ACHN (cell line): ENCODE measurements around the gene ADGRA3.
"Not testable (repeated sequence)": the region's sequence is repeated elsewhere in the genome, so short reads cannot be mapped to it uniquely, and the experiment has no call there.

Source experiments
- DNase-seq: peaks from one replicate; pipeline ENCODE4 v3.0.0-alpha.2; 2015
- in situ Hi-C: cut with HindIII; loops from 2 replicates; pipeline ENCODE4 v1.10.0; 2017; ENCODE audit warnings: low sequenced_read_pairs, low pct_ligation_motif_present, low pct_unique_long_range_greater_than_20kb

ADGRA3 gene

DNA sequence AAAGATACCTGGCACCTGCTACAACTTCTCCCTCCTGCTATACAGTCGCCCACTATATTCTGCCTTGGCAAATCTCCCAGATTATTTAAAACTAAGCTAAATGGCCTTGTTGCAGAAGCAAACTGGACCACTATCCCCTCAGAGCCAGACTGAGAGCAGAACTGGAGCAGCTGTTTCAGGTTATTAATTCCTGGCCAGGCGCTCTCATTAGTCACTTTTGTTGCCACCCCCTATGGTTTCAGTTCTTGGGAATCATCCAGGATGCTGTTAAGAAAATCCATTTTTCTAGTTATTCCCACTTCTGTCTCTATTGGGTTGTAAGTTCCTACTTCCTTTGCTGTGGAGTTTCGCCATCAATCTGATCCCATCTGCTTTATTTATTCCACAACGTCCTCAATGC, 30.1 kb downstream of the ADGRA3 start:
- DNase-seq = no peak
- in situ Hi-C loops = no loop called here

GRCh38 chr4:22483551-22483981, 32.3 kb downstream of the ADGRA3 start:
- in situ Hi-C loops = no loop called here
- no peak for DNase-seq

DNA sequence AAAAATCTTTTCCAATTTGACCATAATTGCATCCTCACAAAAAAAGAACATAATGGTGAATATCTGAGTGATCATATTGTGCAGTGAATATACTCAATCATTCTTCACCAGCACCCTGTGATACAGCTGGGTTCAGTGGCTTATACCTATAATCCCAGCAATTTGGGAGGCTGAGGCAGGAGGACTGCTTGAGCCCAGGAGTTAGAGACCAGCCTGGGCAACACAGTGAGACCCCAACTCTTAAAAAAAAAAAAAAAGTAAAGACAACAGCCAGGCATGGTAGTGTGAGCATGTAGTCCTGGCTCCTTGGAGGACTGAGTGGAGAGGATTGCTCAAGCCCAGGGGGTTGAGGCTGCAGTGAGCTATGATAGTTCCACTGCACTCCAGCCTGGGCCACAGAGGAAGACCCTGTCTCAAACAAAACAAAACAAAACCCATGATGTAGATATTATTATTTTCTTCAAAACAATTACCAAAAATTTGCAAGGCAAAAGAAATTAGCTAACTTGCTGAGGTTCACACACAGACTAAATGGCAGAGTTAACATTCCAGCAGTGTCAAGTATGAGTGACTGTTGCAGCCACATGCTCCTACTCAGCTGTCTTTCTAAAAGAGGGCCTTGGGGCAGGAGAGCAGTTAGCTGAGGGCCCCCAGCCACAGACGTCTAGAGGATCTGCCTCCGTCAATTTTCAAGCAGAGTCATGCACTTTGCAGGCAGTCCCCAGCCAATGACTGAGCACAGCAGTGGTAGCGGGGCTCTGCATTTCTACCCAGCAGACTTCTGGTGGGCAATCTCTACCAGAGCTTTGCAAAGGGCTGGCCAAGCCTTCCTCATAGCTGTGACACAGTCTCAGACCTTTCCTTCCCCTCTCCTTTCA, 33.4 kb downstream of the ADGRA3 start:
- in situ Hi-C loops = no loop called here
- DNase-seq = no peak

GRCh38 chr4:22480675-22481327, 35.1 kb downstream of the ADGRA3 start:
- in situ Hi-C loops = no loop called here
- DNase-seq = no peak

DNA sequence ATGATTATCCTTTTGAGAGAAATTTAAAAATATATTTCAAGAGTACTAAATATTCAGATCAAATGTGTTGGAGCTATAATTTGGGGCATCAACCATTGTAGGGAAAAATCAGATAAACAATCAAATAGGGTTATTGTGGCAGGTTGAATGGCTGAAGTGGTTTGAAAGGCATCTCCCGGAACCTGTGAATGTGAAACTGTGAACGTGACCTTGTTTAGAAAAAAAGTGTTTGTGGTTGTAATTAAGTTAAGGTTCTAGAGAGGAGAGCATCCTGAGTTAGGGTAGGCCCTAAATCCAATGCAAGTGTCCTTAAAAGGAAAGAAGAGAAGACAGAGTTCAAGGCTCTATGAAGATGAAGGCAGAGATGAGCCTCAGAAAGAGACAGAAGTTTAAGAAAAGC, 37.4 kb downstream of the ADGRA3 start:
- in situ Hi-C loops = no loop called here
- DNase-seq = no peak

- in situ Hi-C loops = no loop called here
- DNase-seq = no peak
Observed at GRCh38 chr4:22477813-22478182, 38.1 kb downstream of the ADGRA3 start.

DNA sequence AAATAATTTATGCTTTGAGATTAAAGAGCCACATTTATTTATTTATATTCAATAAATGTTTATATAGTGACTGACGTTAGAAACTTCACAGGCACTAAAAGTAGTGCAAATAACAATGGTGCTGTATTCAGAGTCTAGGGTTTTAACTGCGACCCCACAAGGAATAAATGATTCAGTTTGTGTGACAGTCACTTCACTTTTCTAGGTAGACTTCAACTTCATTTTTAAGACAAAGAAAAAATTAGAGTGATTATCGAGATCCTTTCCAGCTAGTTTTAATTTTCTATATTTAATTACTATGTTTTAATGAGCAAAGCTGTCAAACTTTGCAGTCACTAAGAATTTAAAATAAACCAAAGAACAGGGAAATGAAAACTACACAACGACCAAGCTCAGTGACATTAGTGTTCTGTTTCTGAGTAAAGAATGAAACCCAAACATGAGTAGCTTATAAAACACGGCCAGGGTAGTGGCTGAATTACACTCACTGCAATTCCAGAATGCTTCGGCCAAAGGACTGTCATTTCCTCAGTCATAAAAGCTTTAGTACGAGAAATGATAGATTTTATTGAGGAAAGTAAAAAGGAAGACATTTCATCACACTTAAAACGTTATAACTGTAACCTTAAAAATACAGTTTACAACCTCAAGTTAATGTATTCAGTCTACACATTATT, 38.6 kb downstream of the ADGRA3 start:
- no peak for DNase-seq
- in situ Hi-C loops = no loop called here

DNA sequence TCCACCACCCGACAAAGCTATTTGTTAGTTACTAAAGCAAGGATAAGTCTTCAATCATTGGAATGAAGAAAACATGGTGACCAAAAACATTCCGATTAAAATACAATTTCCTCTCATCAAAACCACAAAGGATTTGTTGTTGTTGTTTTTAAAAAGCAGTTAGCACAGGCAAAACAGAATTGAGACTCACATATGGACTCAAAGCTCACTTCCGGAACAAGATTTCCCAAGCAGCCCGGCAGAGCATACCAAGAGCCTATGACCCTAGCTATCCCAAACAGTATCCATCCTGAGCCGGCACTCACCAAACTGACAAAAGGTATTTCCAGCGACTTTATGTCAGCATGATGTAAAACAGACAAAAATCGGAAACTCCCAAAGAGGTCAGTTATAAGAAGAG, 39.9 kb downstream of the ADGRA3 start:
- DNase-seq = no peak
- in situ Hi-C loops = no loop called here

GRCh38 chr4:22475311-22475646, 40.6 kb downstream of the ADGRA3 start:
- in situ Hi-C loops, DNase-seq: not testable (repeated sequence)

DNA sequence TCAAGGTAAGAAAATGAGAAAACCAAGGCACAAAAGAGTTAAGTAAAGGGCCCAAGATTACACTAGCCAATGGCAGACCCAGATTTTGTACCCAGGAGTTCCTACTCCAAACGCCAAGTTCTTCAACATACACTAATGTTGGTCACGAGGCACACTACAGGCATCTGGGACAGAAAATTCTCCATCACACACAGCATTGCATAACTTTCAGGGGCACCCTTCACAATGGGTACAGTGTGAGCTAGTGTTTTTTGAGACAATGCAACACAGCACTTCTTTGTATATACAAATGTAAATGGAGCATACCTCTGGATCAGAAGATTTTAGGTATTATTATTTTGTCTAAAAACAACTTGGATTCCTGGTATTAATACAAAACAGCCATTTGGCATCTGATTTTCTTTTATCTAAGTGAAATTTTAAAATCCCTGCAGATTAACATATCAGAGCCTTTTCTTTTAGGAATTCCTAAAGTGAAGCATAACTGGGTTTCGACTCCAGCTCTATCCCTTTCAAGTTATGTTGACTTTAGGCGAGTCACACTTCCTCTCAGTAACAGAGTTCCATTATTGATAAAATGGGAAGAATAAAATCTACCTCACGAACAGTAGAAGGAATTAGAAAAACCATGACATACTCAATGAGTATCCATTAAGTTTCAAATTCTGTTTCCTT, 41.1 kb downstream of the ADGRA3 start:
- in situ Hi-C loops = no loop called here
- DNase-seq = no peak

GRCh38 chr4:22473268-22473667, 42.6 kb downstream of the ADGRA3 start:
- DNase-seq = no peak

GRCh38 chr4:22471999-22472461, 43.8 kb downstream of the ADGRA3 start:
- in situ Hi-C loops = no loop called here

More at GRCh38 chr4:22473268-22473667, 42.6 kb downstream of the ADGRA3 start:
- in situ Hi-C loops = no loop called here

GRCh38 chr4:22471419-22471818, 44.4 kb downstream of the ADGRA3 start:
- no peak for DNase-seq
- in situ Hi-C loops = no loop called here

More at GRCh38 chr4:22471999-22472461, 43.8 kb downstream of the ADGRA3 start:
- no peak for DNase-seq

DNA sequence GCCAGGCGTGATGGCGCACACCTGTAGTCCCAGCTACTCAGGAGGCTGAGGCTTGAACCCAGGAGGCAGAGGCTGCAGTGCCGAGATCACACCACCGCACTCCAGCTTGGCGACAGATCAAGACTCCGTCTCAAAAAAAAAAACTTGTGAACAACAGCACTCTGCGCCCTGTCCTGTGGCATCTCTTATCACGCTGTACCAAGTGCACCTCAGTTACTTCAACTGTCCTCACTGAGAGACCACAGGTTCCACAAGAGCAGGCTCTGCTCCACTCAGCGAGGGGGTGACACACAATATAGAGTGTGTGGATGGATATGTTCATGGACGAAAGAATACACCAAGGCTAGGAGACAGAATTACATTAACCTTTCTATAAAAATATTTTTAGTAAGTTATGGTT, 49.3 kb downstream of the ADGRA3 start:
- in situ Hi-C loops = no loop called here

GRCh38 chr4:22465996-22466395, 49.9 kb downstream of the ADGRA3 start:
- DNase-seq = no peak
- in situ Hi-C loops = no loop called here

More for the DNA sequence above, 49.3 kb downstream of the ADGRA3 start:
- no peak for DNase-seq

- no peak for DNase-seq
- in situ Hi-C loops = no loop called here
Observed at GRCh38 chr4:22465349-22465748, 50.5 kb downstream of the ADGRA3 start.

DNA sequence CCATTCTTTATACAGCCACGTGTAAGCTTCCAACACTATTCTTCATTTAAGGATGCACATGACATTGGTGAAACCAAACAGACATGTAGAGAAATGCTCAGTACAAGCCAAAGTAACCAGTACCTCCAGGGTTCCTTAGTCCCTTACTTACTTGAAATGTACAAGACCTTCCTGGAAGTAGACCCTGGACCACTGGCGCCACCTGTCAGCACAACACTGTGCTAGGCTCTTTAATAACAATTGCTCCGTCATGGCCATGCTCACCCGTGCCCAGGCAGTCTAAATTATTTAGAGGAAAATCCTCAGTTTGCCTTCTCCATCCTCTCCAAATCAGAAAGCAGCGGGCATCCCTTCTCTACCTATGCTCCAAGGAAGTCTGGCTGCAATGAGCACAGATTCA, 52.7 kb downstream of the ADGRA3 start:
- DNase-seq = no peak
- in situ Hi-C loops = no loop called here

- DNase-seq = no peak
- in situ Hi-C loops = no loop called here
Observed at GRCh38 chr4:22462688-22463087, 53.2 kb downstream of the ADGRA3 start.

DNA sequence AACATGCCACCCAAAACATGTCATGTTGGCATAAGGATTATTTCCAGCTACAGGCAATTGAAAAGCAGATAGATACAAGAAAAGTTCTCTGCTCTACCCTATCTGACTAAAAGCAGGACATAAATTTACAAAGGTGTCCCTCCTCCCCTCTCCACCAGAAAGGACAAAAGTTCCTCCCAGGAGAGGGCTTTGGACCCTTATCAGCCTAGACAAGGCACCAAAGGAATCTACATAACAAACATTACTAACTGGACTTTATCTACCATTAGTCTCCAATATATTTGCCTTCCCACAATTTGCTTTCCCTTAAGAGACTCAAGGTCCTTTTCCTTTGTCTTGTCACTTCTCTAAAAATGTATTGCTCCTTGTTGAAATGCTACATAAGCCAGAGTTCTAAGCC, 55.6 kb downstream of the ADGRA3 start:
- DNase-seq = no peak
- in situ Hi-C loops = no loop called here
